Left cardiac atrium (tissue), 2 donors: ENCODE measurements around the gene AFAP1L1. TPM values are rescaled to one million over a fixed set of nuclear protein-coding genes. Genes with fewer than 3 reads are reported as not detected.

ENCODE experiments used
- total RNA-seq, 2 donors: library from RNA; stranded (reverse); fragmentation: NEBNext Ultra II Directional; extraction: Animal tissue kit (Norgen Biotek cat#: 25700); gene quantifications; one replicate each; pipeline ENCODE4 v1.2.1, GENCODE V29; 2021
- donor health status: DM: no; HTN: yes; CAD: no; lungs with severe emphysema.
- donor health status: DM: yes; HTN: yes; CAD: no.

AFAP1L1 gene
- total RNA-seq, 2 donors from 2014 or later: 32.8 to 38.6 TPM

Other genes with a start within 250 kb of the AFAP1L1 start
- 10 to 100 TPM in 1 of 2 donors, 1 to 10 TPM in 1; 3.1 to 20.1 TPM for gene SH3TC2, start 208.8 kb upstream of the AFAP1L1 start, total RNA-seq
- 100 to 1,000 TPM; 106 to 129 TPM for gene ABLIM3, start 130.4 kb upstream of the AFAP1L1 start, total RNA-seq
- gene GRPEL2, start 73.6 kb downstream of the AFAP1L1 start, total RNA-seq: 10 to 100 TPM in 1 of 2 donors, 1 to 10 TPM in 1; 8.7 to 15.4 TPM
- gene PCYOX1L, start 86.2 kb downstream of the AFAP1L1 start, total RNA-seq: 1 to 10 TPM; 5.2 to 5.4 TPM
- under 1 TPM; 0.44 to 0.89 TPM for gene IL17B, start 107.4 kb downstream of the AFAP1L1 start, total RNA-seq